Measurements from ENCODE around the gene TPSB2.
"Not testable (repeated sequence)": the region's sequence is repeated elsewhere in the genome, so short reads cannot be mapped to it uniquely, and the experiment has no call there.

Gene TPSB2

DNA sequence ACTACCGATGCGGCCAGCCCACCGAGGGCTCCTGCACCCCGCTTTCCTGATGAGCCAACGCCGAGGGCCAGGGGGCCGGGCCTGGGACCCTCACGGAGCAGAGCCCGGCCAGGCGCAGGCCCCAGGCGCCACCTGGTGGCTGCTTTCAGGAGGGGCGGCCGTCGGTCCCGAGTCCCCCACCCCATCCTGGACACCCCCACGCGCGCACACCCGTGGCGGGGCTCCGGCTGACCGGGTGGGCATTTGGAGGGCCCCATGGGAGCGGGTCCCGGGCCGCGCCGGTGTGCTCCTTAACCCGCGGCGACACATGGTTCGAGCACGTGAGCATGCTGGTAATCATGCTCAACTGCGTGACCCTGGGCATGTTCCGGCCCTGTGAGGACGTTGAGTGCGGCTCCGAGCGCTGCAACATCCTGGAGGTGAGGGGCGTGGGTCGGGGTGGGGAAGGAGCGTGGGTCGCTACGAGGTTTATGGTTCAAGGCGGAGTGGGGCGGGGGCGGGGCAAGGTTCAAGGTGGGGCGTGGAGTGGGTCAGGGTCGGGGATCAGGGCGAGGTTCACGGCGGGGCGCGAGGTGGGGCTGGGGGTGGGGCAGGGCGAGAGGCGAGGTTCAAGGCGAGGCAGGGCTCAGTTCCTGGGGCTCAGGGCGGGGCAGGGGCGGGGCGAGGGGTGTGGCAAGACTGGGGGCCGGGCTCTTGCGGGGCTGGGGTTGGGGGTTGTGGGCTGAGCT, 35.2 kb downstream of the TPSB2 start:
- TF ChIP-seq, protein P1, sequence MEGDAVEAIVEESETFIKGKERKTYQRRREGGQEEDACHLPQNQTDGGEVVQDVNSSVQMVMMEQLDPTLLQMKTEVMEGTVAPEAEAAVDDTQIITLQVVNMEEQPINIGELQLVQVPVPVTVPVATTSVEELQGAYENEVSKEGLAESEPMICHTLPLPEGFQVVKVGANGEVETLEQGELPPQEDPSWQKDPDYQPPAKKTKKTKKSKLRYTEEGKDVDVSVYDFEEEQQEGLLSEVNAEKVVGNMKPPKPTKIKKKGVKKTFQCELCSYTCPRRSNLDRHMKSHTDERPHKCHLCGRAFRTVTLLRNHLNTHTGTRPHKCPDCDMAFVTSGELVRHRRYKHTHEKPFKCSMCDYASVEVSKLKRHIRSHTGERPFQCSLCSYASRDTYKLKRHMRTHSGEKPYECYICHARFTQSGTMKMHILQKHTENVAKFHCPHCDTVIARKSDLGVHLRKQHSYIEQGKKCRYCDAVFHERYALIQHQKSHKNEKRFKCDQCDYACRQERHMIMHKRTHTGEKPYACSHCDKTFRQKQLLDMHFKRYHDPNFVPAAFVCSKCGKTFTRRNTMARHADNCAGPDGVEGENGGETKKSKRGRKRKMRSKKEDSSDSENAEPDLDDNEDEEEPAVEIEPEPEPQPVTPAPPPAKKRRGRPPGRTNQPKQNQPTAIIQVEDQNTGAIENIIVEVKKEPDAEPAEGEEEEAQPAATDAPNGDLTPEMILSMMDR (conservative IDR thresholded peaks at IDR 0.05) = peak; percentile 85
- no peak overlapping the region for H3K27ac ChIP-seq

DNA sequence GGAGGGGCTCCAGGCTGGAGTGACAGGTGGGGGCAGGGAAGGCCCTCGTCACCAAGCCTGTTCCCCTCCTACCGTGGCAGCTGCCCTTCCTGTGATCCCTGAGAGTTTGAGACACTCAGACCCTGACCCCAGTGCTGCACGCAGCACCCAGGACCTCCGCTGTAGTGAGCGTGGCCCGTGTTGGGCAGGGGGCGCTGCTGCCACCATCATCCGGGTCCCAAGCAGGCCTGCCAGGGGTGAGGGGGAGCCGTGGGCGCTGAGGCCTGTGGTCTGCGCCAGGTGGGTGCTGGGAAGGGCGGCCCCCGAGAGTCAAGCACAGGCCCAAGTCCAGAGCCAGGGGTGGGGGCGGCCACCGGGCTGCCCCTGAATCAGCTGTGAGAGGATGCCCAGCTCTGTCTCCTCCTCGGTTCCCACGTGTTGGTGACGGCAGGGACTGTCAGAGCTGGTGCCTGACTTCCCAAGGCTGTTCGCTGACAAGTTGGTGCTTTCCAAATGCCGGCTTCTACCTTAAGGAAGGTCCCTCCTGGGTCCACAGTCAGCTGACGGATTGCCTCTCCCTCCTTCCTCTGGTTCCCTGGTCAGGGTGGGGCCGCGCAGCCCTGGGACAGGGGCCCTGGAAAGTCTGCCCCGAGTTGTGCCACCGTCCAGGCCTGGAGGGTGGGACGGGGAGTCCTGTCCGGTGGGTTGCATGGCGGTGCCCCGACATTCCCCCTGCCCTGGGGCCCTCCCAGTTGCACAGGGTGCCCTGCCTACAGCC, 36.0 kb downstream of the TPSB2 start:
- H3K27ac ChIP-seq = no peak overlapping the region
- TF ChIP-seq, protein P1 (conservative IDR thresholded peaks at IDR 0.05) = no peak

DNA sequence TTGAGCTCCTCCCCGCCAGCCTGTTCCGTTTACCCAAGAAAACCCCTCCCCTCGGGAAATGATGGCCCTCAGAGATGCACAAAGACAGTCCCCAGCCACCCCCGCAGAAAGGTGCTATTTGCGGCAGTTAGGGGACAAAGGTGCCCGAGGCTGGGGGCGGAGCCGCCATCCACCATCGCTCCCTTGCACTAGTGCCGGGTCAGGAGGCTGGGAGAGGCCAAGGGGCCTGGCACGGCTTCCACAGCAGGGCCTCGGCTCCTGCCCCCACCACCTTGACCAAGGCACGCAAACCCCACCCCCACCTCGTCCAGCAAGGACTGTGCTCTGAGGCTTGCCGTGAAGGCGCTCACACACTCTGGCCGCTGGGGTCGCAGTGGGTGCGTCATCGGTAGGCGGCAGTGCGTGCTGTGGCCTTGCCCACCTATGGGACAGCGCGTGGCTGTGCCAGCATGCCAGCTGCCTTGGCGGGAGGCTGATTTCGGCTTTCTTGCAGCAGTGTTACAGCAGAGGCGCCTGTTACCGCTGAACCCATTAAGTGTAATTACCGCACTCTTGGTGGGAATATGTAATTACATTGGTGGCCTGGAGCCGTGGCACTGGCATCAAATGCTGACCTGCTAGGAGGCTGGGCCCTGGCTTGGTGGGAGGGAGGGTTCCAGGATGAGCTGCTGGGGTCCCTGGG, 36.7 kb downstream of the TPSB2 start:
- TF ChIP-seq, protein P1 (conservative IDR thresholded peaks at IDR 0.05) = no peak
- no peak overlapping the region for H3K27ac ChIP-seq

DNA sequence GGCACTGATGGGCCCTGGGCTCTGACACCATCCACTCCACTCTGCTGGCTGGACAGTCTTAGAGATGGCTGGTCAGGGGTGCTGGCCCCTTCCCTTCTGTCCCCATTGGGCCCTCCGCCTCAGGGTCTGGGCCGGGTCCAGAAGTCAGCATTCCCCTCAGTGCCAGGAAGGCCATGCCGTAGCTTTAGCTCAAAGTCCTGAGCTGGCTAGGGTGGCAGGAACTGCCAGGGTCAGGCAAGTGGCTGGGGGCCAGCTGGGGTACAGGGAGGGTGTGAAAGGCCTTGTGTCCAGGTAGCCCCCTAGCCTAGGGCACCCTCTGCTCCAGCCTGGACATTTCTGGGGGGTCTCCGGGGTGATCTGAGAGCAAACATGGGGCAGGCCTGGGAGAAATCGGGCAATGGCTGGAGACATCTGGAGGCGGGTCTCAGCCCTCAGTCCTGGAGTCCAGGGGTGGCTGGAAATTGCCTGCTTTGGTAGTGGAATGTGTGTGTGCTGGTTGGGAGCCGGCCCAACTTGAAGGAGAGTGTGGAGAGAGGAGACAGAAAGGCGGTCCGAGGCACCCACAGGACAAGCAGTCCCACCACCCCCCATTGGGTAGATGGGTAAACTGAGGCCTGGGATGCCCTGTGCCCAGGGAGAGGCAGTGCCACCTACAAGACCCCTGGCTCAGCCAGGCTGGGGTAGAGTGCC, 37.5 kb downstream of the TPSB2 start:
- no peak overlapping the region for H3K27ac ChIP-seq
- TF ChIP-seq, protein P1 (conservative IDR thresholded peaks at IDR 0.05) = no peak

DNA sequence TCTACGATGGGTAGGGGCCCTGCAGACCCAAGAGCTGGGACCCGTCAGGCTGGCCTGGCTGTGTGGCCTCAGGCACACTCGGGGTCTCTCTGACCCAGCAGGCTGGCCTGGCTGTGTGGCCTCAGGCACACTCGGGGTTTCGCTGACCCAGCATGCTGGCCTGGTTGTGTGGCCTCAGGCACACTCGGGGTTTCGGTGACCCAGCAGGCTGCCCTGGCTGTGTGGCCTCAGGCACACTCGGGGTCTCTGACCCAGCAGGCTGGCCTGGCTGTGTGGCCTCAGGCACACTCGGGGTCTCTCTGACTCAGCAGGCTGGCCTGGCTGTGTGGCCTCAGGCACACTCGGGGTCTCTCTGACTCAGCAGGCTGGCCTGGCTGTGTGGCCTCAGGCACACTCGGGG, 39.2 kb downstream of the TPSB2 start:
- not testable (repeated sequence) for H3K27ac ChIP-seq

DNA sequence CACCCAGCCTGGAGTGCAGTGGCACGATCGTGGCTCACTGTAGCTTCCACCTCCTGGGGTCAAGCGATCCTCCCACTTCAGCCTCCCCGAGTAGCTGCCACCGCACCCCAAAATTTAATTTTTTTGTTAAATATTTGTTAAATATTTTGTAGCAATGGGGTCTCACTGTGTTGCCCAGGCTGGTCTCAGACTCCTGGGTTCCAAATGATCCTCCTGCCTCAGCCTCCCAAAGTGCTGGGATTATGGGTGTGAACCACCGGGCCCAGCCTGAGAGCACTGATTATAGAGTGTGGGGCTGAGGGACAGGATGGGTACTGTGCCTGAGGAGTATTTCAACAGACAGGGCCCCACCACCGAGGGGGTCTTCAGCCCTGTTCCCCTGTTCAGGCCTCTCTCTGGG, 40.5 kb downstream of the TPSB2 start:
- no peak overlapping the region for H3K27ac ChIP-seq
- TF ChIP-seq, protein P1 (conservative IDR thresholded peaks at IDR 0.05) = no peak

DNA sequence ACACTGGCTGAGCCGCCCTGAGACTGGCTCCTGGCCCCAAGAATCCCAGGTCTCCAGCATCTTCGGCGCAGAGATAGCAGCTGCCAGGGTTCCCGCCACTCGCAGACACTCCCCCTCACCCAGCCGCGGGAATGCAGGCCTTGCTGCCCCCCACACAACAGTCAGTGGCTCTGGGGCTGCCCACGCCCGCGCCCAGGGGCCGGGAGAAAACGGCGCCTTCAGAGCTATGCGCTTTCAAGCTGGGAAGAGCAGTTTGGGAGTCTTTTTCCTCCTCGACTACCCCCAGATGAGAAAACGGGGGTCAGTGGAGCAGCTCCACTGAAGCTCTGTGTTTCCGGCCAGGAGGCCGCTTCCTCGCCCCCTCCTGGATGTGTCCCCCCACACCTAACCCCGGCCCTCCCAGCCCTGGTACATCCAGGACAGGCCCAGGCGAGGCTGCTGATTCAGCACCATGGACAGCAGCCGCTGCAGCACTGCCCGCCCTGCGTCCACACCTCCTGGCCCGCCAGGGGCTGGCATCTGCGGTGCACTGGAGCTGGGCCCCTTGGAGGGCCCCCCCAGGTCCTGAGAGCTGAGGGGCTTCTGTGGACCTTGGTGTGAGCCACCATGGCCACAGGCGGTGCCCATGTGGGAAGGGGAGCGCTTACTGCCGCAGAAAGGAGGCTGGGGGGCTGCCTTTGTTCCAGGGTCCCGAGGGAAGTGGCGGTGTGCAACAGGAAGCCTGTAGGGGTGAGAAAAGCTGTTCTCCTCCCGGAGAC, 41.4 kb downstream of the TPSB2 start:
- no peak overlapping the region for H3K27ac ChIP-seq
- TF ChIP-seq, protein P1 (conservative IDR thresholded peaks at IDR 0.05) = no peak

DNA sequence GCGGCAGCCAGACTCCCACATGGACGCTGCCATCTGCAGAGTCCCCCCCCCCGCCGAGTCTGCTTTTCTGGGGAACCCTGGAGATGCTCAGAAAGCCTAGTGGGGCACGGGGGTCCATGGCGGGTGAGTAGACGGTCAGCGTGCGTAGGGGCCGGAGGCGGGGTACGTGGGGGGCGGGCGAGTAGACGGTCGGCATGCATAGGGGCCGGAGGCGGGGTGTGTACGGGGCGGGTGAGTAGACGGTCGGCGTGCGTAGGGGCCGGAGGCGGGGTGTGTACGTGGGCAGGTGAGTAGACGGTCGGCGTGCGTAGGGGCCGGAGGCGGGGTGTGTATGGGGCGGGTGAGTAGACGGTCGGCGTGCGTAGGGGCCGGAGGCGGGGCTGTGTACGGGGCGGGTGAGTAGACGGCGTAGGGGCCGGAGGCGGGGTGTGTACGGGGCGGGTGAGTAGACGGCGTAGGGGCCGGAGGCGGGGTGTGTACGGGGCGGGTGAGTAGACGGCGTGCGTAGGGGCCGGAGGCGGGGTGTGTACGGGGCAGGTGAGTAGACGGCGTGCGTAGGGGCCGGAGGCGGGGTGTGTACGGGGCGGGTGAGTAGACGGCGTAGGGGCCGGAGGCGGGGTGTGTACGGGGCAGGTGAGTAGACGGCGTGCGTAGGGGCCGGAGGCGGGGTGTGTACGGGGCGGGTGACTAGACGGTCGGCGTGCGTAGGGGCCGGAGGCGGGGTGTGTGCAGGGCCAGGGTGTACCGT, 44.4 kb downstream of the TPSB2 start:
- not testable (repeated sequence) for H3K27ac ChIP-seq

Measured in VCaP (cell line).